HEK293 (cell line): ENCODE measurements around the gene GMEB2.

ENCODE experiments used
- PRDM10 ChIP-seq: fragments of 450-650 bp; formaldehyde crosslinking; IDR thresholded peaks from 2 replicates; pipeline ENCODE4 v1.5.1; 2016; ENCODE audit warnings: missing biosample characterization, missing genetic modification characterization
- REST ChIP-seq: fragments of 450-650 bp; formaldehyde crosslinking; IDR thresholded peaks from 2 replicates; pipeline ENCODE4 v1.5.1; 2016; ENCODE audit warnings: missing biosample characterization, missing genetic modification characterization
- ZFHX2 ChIP-seq: fragments of 450-650 bp; formaldehyde crosslinking; conservative IDR thresholded peaks from 2 replicates; pipeline ENCODE4 v1.5.1; 2016; ENCODE audit warnings: missing biosample characterization, missing genetic modification characterization
- ZNF140 ChIP-seq: fragments of 450-650 bp; formaldehyde crosslinking; IDR thresholded peaks from 2 replicates; pipeline ENCODE4 v1.5.1; 2016; ENCODE audit warnings: missing biosample characterization, missing genetic modification characterization
- ZNF501 ChIP-seq: fragments of 450-650 bp; formaldehyde crosslinking; IDR thresholded peaks from 2 replicates; pipeline ENCODE4 v1.5.1; 2016; ENCODE audit warnings: missing biosample characterization, missing genetic modification characterization
- TF ChIP-seq, protein P1 (sequence below): fragments of 450-650 bp; formaldehyde crosslinking; IDR thresholded peaks from 2 replicates; pipeline ENCODE4 v1.5.1; 2016; ENCODE audit warnings: missing biosample characterization, missing genetic modification characterization
- TF ChIP-seq, protein P2 (sequence below): fragments of 450-650 bp; formaldehyde crosslinking; IDR thresholded peaks from 2 replicates; pipeline ENCODE4 v1.5.1; 2016; ENCODE audit warnings: missing biosample characterization, missing genetic modification characterization

DNA sequence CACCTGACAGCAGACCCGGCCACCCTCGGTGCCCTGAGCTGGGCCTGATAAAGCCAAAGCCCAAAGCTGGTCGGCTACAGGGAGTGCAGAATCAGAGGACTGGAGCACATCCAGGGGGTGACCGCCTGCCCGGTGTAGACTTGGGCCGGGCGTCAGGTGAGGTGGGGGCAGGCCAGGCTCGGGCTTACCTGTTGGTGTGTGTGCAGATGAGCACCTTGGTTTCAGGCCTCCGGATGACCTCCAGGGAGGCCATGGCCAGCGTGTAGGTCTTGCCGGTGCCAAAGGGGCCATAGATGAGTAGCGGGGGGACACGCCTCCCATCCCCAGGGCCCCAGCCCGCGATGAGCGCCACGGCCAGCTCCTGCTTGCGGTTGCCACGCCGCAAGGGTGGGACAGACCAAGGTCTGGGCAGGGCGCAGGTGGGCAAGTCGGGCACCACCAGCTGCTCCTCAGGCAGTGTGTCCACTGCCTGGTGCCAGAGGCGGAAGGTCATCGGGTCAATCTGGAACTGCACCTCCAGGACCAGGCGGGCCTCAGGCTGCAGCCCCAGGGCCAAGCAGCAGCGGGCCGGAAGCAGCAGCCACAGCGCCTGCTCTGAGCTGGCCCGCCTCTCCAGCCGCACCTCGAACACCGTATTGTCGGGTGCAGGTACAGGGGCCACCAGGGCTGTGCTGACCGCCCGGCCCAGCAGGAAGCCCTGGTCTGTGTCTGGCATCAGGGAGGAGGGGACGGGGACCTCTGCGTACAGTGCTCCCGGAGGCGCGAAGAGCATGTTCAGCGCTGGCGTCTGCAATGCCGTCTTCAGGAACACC, 58.5 kb downstream of the GMEB2 start:
- TF ChIP-seq, protein P1, sequence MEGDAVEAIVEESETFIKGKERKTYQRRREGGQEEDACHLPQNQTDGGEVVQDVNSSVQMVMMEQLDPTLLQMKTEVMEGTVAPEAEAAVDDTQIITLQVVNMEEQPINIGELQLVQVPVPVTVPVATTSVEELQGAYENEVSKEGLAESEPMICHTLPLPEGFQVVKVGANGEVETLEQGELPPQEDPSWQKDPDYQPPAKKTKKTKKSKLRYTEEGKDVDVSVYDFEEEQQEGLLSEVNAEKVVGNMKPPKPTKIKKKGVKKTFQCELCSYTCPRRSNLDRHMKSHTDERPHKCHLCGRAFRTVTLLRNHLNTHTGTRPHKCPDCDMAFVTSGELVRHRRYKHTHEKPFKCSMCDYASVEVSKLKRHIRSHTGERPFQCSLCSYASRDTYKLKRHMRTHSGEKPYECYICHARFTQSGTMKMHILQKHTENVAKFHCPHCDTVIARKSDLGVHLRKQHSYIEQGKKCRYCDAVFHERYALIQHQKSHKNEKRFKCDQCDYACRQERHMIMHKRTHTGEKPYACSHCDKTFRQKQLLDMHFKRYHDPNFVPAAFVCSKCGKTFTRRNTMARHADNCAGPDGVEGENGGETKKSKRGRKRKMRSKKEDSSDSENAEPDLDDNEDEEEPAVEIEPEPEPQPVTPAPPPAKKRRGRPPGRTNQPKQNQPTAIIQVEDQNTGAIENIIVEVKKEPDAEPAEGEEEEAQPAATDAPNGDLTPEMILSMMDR (tag by site-specific recombination), result no peak
- TF ChIP-seq REST (tag by site-specific recombination) (no peak), ZNF501 (no peak), ZNF140 (tag by site-specific recombination) (no peak), PRDM10 (tag by site-specific recombination) (no peak), ZFHX2 (tag by site-specific recombination) (no peak)
- TF ChIP-seq, protein P2, sequence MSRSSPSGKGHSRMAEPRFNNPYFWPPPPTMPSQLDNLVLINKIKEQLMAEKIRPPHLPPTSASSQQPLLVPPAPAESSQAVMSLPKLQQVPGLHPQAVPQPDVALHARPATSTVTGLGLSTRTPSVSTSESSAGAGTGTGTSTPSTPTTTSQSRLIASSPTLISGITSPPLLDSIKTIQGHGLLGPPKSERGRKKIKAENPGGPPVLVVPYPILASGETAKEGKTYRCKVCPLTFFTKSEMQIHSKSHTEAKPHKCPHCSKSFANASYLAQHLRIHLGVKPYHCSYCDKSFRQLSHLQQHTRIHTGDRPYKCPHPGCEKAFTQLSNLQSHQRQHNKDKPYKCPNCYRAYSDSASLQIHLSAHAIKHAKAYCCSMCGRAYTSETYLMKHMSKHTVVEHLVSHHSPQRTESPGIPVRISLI (tag by site-specific recombination), result no peak
